BJ (cell line): ENCODE measurements around the gene CNOT4. TPM values are rescaled to one million over a fixed set of nuclear protein-coding genes. Genes with fewer than 3 reads are reported as not detected.
"Not testable (repeated sequence)": the region's sequence is repeated elsewhere in the genome, so short reads cannot be mapped to it uniquely, and the experiment has no call there.

ENCODE experiments used
- CTCF ChIA-PET: fragments of 350-600 bp; formaldehyde crosslinking; extraction: SDS; loops from one replicate; lab custom pipeline; 2021; ENCODE audit warnings: antibody characterized with exemption, inconsistent platforms; lab: Yijun Ruan, JAX
- POLR2A ChIA-PET: fragments of 300-600 bp; sonication (Branson Sonifier 250); formaldehyde crosslinking; extraction: SDS; loops from one replicate; lab custom pipeline; 2021; ENCODE audit warnings: antibody characterized with exemption; lab: Charles Lee
- DNase-seq: peaks from one replicate; pipeline ENCODE4 v3.0.0-alpha.2; 2011; ENCODE audit warnings: low read depth
- H3K27me3 ChIP-seq: 2 replicates; pipeline ENCODE4 v1.6.0; 2011; ENCODE audit warnings: low read length; ENCODE audit not compliant: control insufficient read depth, insufficient read depth
- H3K36me3 ChIP-seq: 2 replicates; pipeline ENCODE4 v1.5.1; 2011; ENCODE audit warnings: low read length; ENCODE audit not compliant: control insufficient read depth, insufficient read depth
- H3K4me3 ChIP-seq: 2 replicates; pipeline ENCODE4 v1.5.1; 2011; ENCODE audit warnings: low read depth, mild to moderate bottlenecking, control low read depth, low read length
- polyA plus RNA-seq: library from polyadenylated mRNA; depleted of rRNA; stranded (reverse); fragments of >200 nt; gene quantifications from 2 replicates; pipeline ENCODE4 v1.2.3, GENCODE V29; 2011
- TF ChIP-seq, protein P1 (sequence below): IDR thresholded peaks from 2 replicates; pipeline ENCODE4 v1.5.1; 2011; ENCODE audit warnings: low read depth, mild to moderate bottlenecking, control low read depth, inconsistent platforms, low read length, moderate library complexity; ENCODE audit not compliant: insufficient read depth

CNOT4 gene
- polyA plus RNA-seq, 1 experiment = 11.0 TPM

DNA sequence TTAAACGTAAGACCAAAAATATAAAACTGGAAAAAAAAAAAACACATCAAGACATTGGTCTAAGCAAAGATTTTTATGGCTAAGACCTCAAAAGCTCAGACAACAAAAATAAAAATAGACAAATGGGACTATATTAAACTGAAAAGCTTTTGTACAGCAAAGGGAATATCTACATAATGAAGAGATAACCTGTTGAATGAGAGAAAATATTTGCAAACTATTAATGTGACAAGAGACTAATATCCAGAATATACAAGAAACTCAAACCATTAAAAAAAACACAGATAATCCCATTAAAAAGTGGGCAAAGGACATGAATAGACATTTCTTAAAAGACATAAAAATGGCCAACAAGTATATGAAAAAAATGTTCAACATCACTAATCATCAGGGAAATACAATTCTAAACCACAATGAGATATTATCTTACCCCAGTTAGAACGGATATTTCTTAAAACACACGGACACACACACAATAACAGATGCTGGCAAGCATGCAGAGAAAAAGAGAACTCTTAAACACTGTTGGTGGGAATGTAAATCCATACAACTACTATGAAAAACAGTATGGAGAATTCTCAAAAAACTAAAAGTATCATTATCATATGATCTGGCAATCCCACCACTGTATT, 28.8 kb downstream of the CNOT4 start:
- TF ChIP-seq, protein P1, sequence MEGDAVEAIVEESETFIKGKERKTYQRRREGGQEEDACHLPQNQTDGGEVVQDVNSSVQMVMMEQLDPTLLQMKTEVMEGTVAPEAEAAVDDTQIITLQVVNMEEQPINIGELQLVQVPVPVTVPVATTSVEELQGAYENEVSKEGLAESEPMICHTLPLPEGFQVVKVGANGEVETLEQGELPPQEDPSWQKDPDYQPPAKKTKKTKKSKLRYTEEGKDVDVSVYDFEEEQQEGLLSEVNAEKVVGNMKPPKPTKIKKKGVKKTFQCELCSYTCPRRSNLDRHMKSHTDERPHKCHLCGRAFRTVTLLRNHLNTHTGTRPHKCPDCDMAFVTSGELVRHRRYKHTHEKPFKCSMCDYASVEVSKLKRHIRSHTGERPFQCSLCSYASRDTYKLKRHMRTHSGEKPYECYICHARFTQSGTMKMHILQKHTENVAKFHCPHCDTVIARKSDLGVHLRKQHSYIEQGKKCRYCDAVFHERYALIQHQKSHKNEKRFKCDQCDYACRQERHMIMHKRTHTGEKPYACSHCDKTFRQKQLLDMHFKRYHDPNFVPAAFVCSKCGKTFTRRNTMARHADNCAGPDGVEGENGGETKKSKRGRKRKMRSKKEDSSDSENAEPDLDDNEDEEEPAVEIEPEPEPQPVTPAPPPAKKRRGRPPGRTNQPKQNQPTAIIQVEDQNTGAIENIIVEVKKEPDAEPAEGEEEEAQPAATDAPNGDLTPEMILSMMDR = no peak
- Histone ChIP-seq H3K4me3 (no peak overlapping the region), H3K27me3 (no peaks in the 10 kb centered on the region), H3K36me3 (no peaks in the 10 kb centered on the region)
- CTCF ChIA-PET = interaction anchor here (0.6 kb wide), 2 partner anchors 27 to 1543 kb away, joined by 3 to 4 read pairs; no protein-coding TSS in a partner anchor
- POLR2A ChIA-PET = no interaction called here
- no peak for DNase-seq

DNA sequence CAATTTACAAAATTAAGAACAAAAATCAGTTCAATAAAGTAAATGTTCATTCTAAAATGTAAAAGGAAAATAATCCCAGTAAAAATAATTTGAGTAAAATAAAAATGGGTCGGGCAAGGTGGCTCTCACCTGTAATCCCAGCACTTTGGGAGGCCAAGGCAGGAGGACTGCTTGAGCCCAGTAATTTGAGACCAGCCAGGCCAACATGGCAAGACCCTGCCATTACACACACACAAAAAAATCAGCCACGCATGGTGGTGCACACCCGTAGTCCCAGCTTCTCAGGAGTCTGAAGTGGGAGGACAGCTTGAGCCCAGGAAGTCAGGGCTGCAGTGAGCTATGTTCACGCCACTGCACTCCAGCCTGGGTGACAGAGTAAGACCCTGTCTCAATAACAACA, 34.4 kb downstream of the CNOT4 start:
- Histone ChIP-seq H3K36me3 (no peaks in the 10 kb centered on the region), H3K4me3 (no peak overlapping the region), H3K27me3 (no peaks in the 10 kb centered on the region)
- DNase-seq = no peak
- CTCF ChIA-PET = interaction anchor here (1.4 kb wide), 1 partner anchor 53 kb away, joined by 3 read pairs; no protein-coding TSS in a partner anchor
- TF ChIP-seq, protein P1 = no peak
- POLR2A ChIA-PET = interaction anchor here (0.5 kb wide), 1 partner anchor 20 kb away, joined by 21 read pairs; no protein-coding TSS in a partner anchor

DNA sequence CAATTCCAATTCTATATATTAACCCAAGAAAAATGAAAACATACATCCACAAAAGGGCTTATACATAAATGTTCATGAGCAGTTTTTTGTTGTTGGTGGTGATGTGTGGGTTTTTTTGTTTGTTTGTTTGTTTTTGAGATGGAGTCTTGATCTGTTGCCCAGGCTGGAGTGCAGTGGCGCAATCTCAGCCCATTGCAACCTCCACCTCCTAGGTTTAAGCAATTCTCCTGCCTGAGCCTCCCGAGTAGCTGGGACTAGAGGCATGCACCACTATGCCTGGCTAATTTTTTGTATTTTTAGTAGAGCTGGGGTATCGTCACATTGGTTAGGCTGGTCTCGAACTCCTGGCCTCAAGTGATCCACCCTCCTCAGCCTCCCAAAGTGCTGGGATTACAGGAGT, 40.2 kb downstream of the CNOT4 start:
- H3K27me3 ChIP-seq, POLR2A ChIA-PET, H3K4me3 ChIP-seq, CTCF ChIA-PET, DNase-seq, H3K36me3 ChIP-seq: not testable (repeated sequence)

DNA sequence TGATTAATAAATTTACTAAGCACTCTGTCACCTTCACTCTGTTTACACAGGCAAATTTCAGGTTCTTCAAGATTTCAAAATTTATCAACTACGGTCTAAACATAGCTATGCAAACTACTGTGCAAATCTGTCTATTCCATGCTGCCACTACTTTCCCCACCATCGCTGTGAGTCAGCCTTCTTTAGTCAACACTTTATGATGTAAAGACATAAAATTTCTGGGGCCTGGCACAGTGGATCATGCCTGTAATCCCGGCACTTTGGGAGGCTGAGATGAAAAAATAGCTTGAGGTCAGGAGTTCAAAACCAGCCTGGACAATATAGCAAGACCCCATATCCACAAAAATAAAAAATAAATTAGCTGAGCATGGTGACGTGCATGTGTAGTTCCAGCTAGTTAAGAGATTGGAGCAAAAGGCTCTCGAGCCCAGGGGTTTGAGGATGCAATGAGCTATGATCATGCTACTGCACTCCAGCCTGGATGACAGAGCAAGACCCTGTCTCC, 42.6 kb downstream of the CNOT4 start:
- H3K27me3 ChIP-seq = no peaks in the 10 kb centered on the region
- DNase-seq = no peak
- TF ChIP-seq, protein P1 = no peak
- H3K4me3 ChIP-seq = no peak overlapping the region
- no peaks in the 10 kb centered on the region for H3K36me3 ChIP-seq
- ChIA-PET CTCF (no interaction called here), POLR2A (no interaction called here)

DNA sequence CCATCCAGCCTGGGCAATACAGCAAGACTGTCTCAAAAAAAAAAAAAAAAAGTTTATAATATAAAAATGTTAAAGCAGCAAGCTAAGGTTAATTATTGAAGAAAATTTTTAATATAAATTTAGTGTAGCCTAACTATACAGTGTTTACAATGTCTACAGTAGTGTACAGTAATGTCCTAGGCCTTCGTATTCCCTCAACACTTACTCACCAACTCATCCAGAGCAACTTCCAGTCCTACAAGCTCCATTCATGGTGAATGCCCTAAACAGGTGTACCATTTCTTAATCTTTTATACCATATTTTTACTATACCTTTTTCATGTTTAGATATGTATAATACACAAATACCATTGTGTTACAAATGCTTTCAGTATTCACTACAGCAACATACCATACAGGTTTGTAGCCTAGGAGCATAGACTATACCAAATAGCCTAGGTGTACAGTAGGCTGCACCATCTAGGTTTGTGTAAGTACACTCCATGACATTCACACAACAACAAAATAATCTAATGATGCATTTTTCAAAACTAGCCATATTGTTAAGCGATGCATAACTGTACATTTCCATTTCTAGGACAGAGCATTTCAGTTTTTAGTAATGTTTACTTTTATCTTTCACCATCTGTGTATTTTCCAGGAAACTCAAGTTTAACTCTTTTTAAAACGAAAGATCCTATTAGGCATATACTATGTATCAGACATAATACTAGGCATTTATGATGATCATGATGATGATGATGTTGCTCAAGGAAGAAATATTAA, 43.3 kb downstream of the CNOT4 start:
- ChIA-PET CTCF (interaction anchor here (1.1 kb wide), 1 partner anchor 10 kb away, joined by 3 read pairs; no protein-coding TSS in a partner anchor), POLR2A (no interaction called here)
- no peak overlapping the region for H3K4me3 ChIP-seq
- no peak for DNase-seq
- no peaks in the 10 kb centered on the region for H3K27me3 ChIP-seq
- TF ChIP-seq, protein P1 = no peak
- H3K36me3 ChIP-seq = no peaks in the 10 kb centered on the region
